Activated T-cell treated with anti-CD3 and anti-CD28 coated beads for 48 hours (primary cell): ENCODE measurements around the gene TAS2R14.

Experiments used
- DNase-seq: peaks from one replicate; pipeline ENCODE4 v3.0.0-alpha.2; 2020; ENCODE audit warnings: low read depth

The TAS2R14 gene

GRCh38 chr12:10904686-10905085 is 34.4 kb downstream of the TAS2R14 start:
- no peak for DNase-seq

- no peak for DNase-seq
Observed at GRCh38 chr12:10901427-10901826, 37.6 kb downstream of the TAS2R14 start.

- DNase-seq = no peak
Observed at GRCh38 chr12:10900972-10901371, 38.1 kb downstream of the TAS2R14 start.

- DNase-seq = no peak
Observed at GRCh38 chr12:10900530-10900929, 38.5 kb downstream of the TAS2R14 start.

GRCh38 chr12:10896854-10897253 is 42.2 kb downstream of the TAS2R14 start:
- DNase-seq = no peak

GRCh38 chr12:10891937-10892336 is 47.1 kb downstream of the TAS2R14 start:
- no peak for DNase-seq

GRCh38 chr12:10889226-10889625 is 49.8 kb downstream of the TAS2R14 start:
- DNase-seq = no peak
